HUES64 (cell line): Measurements from ENCODE around the gene DENND1B.

Experiments
- H3K27ac ChIP-seq: 2 replicates; pipeline ENCODE4 v1.7.0; 2013; ENCODE audit warnings: low read depth, low read length, inconsistent platforms
- H3K27me3 ChIP-seq: 2 replicates; pipeline ENCODE4 v1.6.1; 2013; ENCODE audit warnings: mild to moderate bottlenecking, low read length; ENCODE audit not compliant: insufficient read depth
- H3K36me3 ChIP-seq: 2 replicates; pipeline ENCODE4 v1.6.1; 2013; ENCODE audit warnings: mild to moderate bottlenecking, low read length; ENCODE audit not compliant: insufficient read depth
- H3K4me1 ChIP-seq: 2 replicates; pipeline ENCODE4 v1.6.1; 2013; ENCODE audit warnings: mild to moderate bottlenecking, low read length, moderate library complexity; ENCODE audit not compliant: insufficient read depth
- H3K4me3 ChIP-seq: 2 replicates; pipeline ENCODE4 v1.5.1; 2013; ENCODE audit warnings: mild to moderate bottlenecking, low read length, moderate library complexity
- H3K9ac ChIP-seq: 2 replicates; pipeline ENCODE4 v1.6.1; 2013; ENCODE audit warnings: mild to moderate bottlenecking, low read depth, low read length
- H3K9me3 ChIP-seq: 2 replicates; pipeline ENCODE4 v1.6.1; 2013; ENCODE audit warnings: low read depth, low read length; ENCODE audit not compliant: insufficient read depth
- WGBS: fragments of 150-250, 120-280 bp; methylation state at CpG from one replicate; pipeline ENCODE4 v1.1.7; 2013; ENCODE audit warnings: missing lambda C conversion rate; 5-methylcytosine and 5-hydroxymethylcytosine counted together

DENND1B gene

GRCh38 chr1:197696372-197696771, 78.9 kb downstream of the DENND1B start:
- H3K27me3 ChIP-seq = no peaks in the 10 kb centered on the region
- WGBS = 91% methylated on average over 1 of the region's 2 CpGs

DNA sequence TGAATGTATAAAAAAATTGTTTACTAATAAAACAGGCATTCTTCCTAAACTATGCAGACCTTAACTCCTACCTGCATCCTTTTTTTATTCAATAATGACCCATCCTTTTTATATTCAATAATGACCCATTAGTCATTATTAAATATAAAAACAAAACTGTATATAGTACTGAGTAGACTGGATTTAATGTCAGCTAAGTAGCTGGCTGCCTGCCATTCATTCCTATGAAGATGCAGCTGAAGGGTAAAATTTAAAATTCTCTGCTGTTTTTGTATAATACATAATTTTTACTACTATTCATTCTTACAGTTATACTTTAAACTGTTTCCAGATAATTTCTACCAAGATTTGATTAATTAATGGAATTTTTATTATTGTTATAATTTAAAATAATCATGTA, 79.3 kb downstream of the DENND1B start:
- Histone ChIP-seq H3K9ac (no peak overlapping the region), H3K36me3 (no peaks in the 10 kb centered on the region), H3K9me3 (no peaks in the 10 kb centered on the region), H3K4me1 (no peaks in the 10 kb centered on the region), H3K27ac (no peak overlapping the region), H3K27me3 (no peaks in the 10 kb centered on the region), H3K4me3 (no peak overlapping the region)

More at GRCh38 chr1:197696372-197696771, 78.9 kb downstream of the DENND1B start:
- Histone ChIP-seq H3K9me3 (no peaks in the 10 kb centered on the region), H3K4me3 (no peak overlapping the region), H3K9ac (no peak overlapping the region), H3K36me3 (no peaks in the 10 kb centered on the region), H3K4me1 (no peaks in the 10 kb centered on the region), H3K27ac (no peak overlapping the region)

DNA sequence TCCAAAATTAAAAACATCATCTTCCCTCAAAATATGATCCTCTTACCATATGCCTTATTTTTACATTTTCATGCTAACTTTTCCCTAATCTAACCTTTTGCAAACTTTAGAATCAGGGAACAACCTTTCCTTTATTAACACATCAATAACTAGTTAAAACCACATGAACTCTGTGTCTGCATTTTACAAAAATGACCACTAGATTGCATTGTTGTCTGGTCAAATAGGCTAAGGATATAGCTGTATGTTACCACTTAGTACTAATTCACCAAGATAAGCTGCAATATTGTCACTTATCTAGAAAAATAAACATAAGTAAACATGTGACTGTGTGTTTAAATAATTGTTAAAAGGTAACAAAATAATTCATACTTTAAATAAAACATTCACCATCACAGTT, 82.3 kb downstream of the DENND1B start:
- Histone ChIP-seq H3K36me3 (no peaks in the 10 kb centered on the region), H3K9me3 (peaks cover 6% of the 10 kb centered on the region; the same call in 1 of the 2 replicates), H3K4me1 (no peaks in the 10 kb centered on the region), H3K27me3 (no peaks in the 10 kb centered on the region), H3K27ac (no peak overlapping the region), H3K9ac (no peak overlapping the region), H3K4me3 (no peak overlapping the region)

DNA sequence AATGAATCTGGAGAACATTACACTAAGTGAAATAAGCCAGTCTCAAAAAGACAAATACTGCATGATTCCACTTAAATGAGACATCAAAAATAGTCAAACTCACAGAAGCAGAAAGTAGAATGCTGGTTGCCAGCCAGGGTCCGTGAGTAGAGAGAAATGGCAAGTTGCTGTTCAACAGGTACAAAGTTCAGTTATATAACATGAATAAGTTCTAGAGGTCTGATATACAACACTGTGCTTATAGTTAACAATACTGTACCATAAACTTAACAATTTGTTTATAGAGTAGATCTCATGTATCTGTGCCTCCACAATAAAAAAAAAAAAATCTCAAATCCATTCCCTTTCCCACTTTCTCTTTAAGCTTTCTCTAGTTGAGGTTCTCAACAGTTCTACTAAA, 83.5 kb downstream of the DENND1B start:
- WGBS = 86% methylated on average over 1 of the region's 1 CpG
- peaks cover 6% of the 10 kb centered on the region; the same call in 1 of the 2 replicates for H3K9me3 ChIP-seq
- H3K4me3 ChIP-seq = no peak overlapping the region
- H3K27me3 ChIP-seq = no peaks in the 10 kb centered on the region
- no peaks in the 10 kb centered on the region for H3K4me1 ChIP-seq
- H3K36me3 ChIP-seq = no peaks in the 10 kb centered on the region
- H3K9ac ChIP-seq = no peak overlapping the region
- no peak overlapping the region for H3K27ac ChIP-seq

DNA sequence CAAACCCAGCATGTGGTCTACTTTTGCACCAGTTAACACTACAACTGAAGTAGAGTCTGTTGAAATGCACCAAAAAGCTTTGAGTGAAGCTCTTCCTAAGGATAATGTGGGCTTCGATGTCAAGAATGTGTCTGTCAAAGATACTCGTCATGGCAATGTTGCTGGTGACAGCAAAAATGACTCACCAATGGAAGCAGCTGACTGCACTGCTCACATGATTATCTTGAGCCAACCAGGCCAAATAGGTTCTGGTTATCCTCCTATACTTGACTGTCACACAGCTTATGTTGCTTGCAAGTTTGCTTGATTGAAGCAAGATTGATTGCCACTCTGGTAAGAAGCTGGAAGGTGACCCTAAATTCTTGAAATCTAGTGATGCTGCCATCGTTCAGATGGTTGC, 85.2 kb downstream of the DENND1B start:
- 96% methylated on average over 3 of the region's 3 CpGs for WGBS
- Histone ChIP-seq H3K9ac (no peak overlapping the region), H3K27ac (no peak overlapping the region), H3K4me3 (no peak overlapping the region), H3K27me3 (no peaks in the 10 kb centered on the region), H3K4me1 (peaks cover 7% of the 10 kb centered on the region; the same call in 1 of the 2 replicates), H3K36me3 (no peaks in the 10 kb centered on the region), H3K9me3 (peaks cover 6% of the 10 kb centered on the region; the same call in 1 of the 2 replicates)

GRCh38 chr1:197688233-197688632, 87.0 kb downstream of the DENND1B start:
- Histone ChIP-seq H3K4me3 (no peak overlapping the region), H3K27me3 (no peaks in the 10 kb centered on the region), H3K4me1 (peaks cover 14% of the 10 kb centered on the region; the same call in 1 of the 2 replicates), H3K9me3 (peaks cover 6% of the 10 kb centered on the region; the same call in 1 of the 2 replicates), H3K36me3 (no peaks in the 10 kb centered on the region), H3K9ac (no peak overlapping the region), H3K27ac (no peak overlapping the region)
- 100% methylated on average over 1 of the region's 1 CpG for WGBS

DNA sequence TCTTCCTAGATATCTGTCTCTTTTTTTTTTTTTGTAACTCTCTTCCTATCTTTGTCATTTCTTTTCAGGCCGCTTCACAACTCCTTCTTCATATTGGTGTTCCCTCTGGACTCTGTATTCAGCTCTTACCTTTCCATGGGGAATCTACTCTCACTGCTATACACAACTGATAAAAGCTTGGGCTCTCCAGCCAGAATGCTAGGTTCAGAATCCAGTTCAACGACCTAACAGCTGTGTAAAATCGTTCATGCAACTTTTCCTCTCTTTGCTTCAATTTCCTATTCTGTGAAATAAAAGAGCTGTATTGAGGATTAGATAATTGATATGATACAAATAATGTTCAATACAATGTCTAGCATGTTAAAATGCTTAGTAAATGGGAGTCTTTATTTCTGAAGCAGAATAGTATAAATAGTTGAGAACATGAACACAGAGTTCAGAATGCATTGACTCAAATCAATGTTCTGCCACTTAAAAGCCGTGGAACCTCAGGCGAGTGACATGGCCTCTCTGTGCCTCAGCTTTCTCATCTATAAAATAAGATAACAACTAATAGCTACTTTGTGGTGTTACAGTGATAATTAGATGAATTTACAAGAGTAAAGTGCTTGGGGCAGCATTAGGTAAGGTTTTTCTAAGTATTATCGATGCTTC, 88.5 kb downstream of the DENND1B start:
- H3K9me3 ChIP-seq = peaks cover 6% of the 10 kb centered on the region; the same call in 1 of the 2 replicates
- no peak overlapping the region for H3K27ac ChIP-seq
- no peaks in the 10 kb centered on the region for H3K36me3 ChIP-seq
- no peaks in the 10 kb centered on the region for H3K27me3 ChIP-seq
- H3K4me3 ChIP-seq = no peak overlapping the region
- WGBS = 88% methylated on average over 6 of the region's 6 CpGs
- no peak overlapping the region for H3K9ac ChIP-seq
- peaks cover 19% of the 10 kb centered on the region; the same call in 1 of the 2 replicates for H3K4me1 ChIP-seq

DNA sequence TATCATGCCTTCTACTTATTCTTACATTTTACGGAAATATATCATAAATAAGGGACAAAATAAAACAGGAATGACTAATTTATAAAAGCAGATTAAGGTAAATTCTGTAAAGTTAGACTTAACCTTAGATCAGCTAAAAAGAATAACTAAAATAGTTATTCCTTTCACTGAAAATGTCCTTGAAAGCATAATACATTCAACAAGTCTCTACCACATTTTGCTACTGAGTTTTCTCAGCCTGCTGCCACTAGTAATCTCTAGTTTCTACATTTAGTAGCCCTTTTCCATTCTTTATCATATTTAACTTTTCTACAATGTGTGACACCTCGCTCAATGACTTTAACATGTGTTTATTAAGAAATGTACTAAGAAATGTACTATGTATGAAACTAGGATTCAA, 89.0 kb downstream of the DENND1B start:
- H3K27me3 ChIP-seq = no peaks in the 10 kb centered on the region
- H3K9ac ChIP-seq = no peak overlapping the region
- H3K4me3 ChIP-seq = no peak overlapping the region
- no CpG with 5 or more reads among the region's 2 CpGs for WGBS
- peaks cover 19% of the 10 kb centered on the region; the same call in 1 of the 2 replicates for H3K4me1 ChIP-seq
- H3K36me3 ChIP-seq = no peaks in the 10 kb centered on the region
- H3K27ac ChIP-seq = no peak overlapping the region
- peaks cover 6% of the 10 kb centered on the region; the same call in 1 of the 2 replicates for H3K9me3 ChIP-seq

DNA sequence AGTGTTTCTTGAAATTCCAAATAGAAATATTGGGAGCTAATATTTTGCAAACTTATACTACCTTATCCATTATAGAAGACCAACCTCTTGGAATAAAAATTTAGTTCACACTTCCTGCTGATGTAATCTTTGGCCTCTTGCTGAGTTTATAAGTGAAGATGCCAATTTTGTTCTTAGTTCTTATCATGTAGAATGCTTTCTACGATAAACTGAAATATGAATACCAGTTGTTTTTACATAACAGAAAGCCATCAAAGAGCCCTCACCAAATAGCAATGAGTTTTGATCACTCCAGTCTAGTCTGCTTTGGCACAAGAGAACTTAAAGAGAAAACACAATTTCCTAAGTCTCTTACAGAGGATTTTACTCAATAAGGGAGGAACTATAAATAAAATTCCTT, 89.5 kb downstream of the DENND1B start:
- Histone ChIP-seq H3K27me3 (no peaks in the 10 kb centered on the region), H3K4me3 (no peak overlapping the region), H3K36me3 (no peaks in the 10 kb centered on the region), H3K4me1 (peaks cover 19% of the 10 kb centered on the region; the same call in 1 of the 2 replicates), H3K9me3 (peaks cover 6% of the 10 kb centered on the region; the same call in 1 of the 2 replicates), H3K27ac (no peak overlapping the region), H3K9ac (no peak overlapping the region)
- no CpG with 5 or more reads among the region's 1 CpG for WGBS

GRCh38 chr1:197683895-197684553, 91.3 kb downstream of the DENND1B start:
- no peak overlapping the region for H3K4me3 ChIP-seq
- H3K4me1 ChIP-seq = peaks cover 19% of the 10 kb centered on the region; the same call in 1 of the 2 replicates
- H3K27me3 ChIP-seq = no peaks in the 10 kb centered on the region
- no peak overlapping the region for H3K9ac ChIP-seq
- no peak overlapping the region for H3K27ac ChIP-seq
- H3K9me3 ChIP-seq = peaks cover 6% of the 10 kb centered on the region; the same call in 1 of the 2 replicates
- no peaks in the 10 kb centered on the region for H3K36me3 ChIP-seq
- WGBS = 94% methylated on average over 6 of the region's 6 CpGs

- Histone ChIP-seq H3K27ac (no peak overlapping the region), H3K4me3 (no peak overlapping the region), H3K9ac (no peak overlapping the region), H3K4me1 (peaks cover 19% of the 10 kb centered on the region; the same call in 1 of the 2 replicates), H3K9me3 (peaks cover 2% of the 10 kb centered on the region; the same call in 1 of the 2 replicates), H3K36me3 (no peaks in the 10 kb centered on the region), H3K27me3 (no peaks in the 10 kb centered on the region)
- 87% methylated on average over 3 of the region's 3 CpGs for WGBS
Observed at GRCh38 chr1:197683280-197683679, 92.0 kb downstream of the DENND1B start.
